Stimulated activated CD8-positive, alpha-beta memory T cell treated with anti-CD3 and anti-CD28 coated beads, Interleukin-4, amount 100 ng/mL, for 1 hour (primary cell): ENCODE results near the gene DOCK4.

ENCODE experiments used
- DNase-seq, 2 donors: peaks; one replicate each; pipeline ENCODE4 v3.0.0-alpha.2; 2020; ENCODE audit warnings: low read depth in 2 of 2, low spot score in 1 of 2

Gene DOCK4

DNA sequence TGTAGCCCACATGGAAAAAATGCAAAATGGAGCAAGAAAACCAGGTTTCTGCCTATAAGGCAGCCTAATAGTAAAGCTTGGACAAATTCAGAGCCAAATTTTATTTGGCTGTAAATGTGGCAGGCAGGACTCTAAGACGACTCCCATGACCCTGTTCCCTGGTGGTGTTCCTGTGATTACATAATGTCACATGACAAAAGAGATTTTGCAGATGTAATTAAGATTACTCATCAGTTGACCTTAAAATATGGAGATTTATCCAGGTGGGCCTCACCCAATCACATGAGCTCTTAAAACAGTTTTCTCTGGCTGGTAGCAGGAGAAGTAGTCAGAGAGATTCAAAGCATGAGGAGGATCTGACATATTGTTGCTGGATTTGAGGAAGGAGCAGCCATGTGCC, 340.8 kb downstream of the DOCK4 start:
- no peak for DNase-seq

DNA sequence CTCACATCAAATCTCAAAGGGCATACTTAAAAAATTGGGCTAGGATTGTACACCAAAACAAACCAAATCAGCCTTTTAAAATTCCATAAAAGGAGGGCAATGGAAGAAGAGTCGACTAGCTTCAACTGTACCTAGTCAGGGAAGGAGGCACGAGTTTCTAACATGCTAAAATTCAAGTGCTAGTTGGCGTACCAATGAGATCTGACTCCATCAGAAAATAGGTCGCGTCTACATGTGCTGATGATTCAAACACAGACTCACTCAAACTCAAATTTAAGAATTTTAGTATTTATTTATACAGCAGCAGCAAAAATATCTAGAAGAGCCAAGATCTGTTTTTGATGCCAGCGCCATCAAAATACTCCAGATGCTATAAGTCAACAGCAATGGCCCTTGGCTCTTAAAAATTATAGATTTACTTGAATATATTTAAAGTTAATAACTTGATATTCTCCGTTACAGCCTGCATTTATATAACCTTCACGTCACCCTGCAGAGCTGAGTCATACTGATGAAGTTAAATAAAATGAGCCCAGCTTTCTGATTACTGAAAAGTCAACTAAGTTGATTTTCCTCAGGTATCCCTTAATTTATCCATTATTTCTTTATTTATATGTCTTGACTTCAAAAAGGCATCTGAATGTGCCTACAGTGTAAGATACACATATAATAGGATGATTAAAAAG, 341.8 kb downstream of the DOCK4 start:
- DNase-seq, result no peak

DNA sequence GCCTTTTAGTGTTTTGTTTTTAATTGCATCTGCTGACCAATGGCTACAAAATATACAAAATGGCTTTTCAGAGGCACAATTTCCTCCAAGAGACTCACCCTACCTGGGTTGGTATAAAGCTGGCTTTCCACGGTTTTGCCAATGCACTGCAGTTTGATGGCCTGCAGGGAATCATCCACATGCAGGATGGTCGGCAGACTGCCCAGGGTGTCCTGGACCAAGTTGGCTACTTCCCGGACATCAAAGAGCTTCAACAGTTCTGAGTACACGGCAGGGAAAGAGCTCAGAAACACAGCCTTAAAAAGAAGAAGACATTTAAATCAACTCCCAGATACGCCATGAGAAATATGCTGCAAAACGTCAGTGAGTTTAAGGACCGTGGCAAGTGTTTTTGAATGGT, 342.9 kb downstream of the DOCK4 start:
- no peak for DNase-seq

DNA sequence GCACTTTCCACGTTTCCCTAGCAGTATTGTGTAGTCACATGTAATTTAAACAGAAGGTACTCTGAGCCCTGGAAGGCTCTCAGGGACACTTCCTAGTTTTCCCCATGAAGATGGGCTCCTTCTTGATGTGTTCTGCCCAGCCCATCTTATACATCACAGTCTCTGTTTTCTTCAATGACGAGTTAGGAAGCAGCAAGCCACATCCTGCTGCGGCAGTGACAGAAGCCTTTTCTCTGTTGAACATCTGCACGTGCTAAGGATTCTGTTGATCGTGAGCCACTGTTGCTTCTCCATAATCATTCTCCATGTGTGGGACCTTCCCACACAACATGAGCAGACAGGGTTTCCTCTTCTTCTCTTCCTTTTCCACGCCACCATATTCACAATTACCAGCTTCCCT, 346.0 kb downstream of the DOCK4 start:
- no peak for DNase-seq

DNA sequence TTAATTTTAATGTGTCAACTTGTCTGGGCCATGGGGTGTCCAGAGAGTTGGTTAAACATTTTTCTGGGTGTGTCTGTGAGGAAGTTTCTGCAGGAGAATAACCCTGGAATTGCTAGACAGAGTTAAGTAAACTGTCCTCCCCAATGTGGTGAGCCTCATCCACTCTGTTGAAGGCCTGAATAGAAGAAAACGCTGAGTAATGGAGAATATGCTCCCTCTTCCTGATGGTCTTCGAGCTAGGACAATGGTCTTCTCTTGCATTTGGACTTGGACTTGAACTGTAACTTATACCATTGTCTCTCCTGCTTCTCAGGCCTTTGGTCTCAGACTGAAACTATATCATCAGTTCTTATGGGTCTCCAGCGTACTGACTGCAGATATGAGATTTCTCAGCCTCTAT, 347.9 kb downstream of the DOCK4 start:
- no peak for DNase-seq

DNA sequence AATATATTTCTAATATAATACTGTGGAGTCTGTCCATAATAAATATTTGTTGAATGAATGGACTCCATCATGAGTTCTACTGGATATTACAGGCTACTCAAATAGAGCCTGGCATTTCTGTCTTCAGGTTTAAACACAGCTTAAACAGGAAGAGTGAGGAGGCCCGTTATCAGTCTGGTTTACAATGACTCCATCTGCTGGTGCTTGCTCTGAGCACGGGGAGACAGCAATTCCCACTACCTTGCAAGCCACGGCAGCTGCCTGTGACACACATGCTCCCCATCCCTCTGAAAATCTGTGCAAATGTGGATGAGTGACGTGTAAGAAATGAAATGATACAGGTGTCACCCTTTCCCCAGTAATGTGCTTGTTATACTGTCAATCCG, 350.4 kb downstream of the DOCK4 start:
- DNase-seq, result no peak

DNA sequence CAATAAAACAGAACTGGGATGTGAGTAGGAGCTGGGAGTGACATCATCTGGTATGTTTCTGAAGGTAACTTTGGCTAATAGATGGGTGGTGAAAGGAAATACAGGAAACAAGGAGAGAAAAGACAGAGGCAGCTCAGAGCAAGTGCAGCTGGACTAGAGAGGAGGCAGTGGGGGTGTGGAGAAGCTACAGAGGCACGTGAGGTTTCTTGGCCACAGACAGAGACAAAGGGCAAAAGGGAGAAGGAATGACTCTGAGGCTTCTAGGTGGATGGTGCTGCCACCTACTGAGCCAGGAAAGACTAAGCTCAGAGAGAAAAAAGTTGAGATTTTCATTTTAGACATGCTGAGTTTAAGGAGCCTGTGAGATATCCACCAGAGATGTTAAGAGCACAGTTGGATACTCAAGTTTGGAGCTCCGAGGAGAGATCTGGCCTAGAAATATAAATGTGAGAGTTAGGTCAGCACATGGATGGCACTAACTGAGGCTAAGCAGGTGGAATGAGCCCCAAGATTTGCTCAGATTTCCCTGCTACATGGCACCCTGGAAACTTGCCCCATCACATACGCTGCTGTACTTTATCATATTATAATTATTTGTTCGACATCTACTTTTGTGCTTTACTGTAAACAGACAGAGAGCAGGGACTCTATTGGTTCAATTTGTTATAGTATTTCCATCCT, 350.9 kb downstream of the DOCK4 start:
- no peak for DNase-seq

DNA sequence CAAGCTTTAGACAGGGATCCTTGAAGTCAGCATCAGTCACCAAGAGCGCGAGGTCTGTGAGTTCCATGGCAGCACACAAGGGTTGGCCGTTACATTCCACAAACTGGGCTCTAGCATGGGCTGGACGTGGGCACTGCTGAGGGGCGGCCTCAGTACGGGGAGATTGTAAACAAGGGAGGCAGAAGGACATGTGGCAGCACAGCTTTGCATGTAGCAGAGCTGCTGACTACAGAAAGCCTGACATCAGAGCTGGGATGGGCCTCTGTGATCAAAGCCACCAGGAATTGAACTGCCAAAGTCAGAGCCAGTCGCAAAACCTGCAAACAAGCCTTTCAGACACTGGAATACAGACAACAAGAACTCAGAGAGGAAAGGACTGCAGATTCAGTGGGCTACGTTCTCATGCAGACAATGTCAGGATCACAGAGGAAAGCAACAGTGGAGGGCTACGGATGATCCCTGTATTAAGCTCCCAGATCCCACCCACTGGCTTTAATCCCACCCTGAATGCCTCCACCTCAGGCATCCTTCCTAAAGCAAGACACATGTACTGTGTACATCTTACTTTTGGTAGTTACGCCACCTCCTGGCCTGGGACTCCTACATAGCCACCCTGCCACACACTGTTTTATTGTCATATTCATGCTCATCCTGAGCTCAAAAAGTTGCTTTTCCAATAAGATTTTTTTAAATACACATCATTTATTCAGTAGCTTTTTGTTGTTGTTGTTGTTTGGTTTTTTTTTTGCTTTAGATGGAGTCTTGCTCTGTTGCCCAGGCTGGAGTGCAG, 352.8 kb downstream of the DOCK4 start:
- no peak for DNase-seq

DNA sequence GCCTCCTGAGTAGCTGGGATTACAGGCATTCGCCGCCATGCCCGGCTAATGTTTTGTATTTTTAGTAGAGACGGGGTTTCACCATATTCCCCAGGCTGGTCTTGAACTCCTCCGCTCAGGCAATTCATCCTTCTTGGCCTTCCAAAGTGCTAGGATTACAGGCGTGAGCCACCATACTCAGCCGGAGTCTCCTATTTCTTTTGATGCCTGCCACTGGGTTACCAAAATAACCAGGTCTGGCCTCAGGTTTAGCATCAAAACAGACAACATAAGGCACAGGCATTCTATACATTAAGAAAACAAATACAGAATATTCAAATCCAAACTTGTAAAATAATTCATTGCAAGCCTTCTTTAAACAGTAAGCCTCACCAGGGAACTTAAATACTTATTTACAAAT, 354.1 kb downstream of the DOCK4 start:
- no peak for DNase-seq

DNA sequence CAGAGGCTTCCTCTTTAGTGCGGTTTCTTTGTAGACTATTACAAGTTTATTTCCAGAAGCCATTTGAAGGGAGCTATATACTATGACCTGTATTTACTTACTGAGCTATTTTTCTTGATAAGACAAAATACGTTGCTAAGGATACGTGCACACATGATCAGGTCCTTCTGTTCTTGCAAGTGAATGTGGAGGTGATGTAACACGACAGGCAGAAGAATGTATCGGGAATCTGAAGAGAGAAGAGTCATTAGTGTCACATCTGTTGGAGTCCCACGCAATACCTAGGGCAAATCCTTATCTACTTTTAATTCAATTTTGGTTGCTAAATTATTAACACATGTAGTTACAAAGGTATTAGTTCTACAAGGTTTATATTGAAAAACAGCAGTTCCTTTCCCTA, 359.3 kb downstream of the DOCK4 start:
- DNase-seq, result no peak

DNA sequence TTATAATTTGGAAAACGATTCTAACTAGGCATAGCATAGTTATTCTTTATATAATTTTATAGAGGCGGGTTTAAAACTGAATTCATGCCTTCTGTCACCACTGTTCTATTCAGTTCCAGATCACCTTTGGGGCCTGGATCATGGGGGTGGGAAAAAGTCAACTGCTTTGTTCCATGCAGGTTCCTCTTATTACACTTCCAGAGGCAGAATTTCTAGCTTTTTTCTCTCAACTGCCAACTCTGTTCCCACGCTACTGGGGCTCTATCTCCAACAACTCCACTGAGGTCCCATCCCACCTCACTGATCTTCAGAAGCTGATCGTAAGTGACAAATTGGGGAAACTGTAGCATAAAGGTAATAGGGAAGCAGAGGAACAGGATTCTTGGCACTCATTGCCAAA, 360.3 kb downstream of the DOCK4 start:
- DNase-seq, result no peak

DNA sequence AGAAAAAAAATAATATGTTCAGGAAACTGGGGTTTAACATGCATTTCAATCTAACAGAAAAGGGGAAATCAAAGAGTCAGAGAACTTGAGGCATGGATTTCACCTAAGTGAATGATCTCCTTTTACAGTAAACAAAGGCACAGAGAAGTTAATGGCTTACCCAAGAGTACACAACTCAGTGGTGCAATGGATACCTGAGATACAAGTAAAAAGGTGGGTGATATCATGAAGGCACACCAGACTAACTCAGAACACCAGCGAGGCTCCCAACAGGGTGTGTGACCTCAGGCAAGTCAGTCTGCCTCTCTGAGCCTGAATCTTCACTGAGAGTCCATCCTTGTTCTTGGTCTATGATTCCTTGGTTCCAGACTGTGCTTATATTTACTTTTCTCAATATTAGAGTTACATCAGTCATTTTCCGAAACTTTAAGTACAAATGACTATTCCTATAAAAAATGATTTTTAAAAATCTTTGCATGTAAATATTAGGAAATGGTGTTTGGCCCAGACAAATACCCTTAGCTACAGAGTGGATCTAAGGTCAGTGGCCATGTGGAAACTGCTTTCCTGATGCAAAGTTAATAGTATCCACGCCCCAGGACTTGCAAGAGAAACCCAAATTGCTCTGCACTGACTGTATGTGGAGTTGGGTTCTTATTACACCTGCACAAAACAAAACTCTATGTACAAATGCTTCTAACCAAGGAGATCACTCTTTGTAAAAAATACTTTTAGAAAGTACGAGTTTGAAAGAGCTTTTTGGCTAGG, 361.1 kb downstream of the DOCK4 start:
- DNase-seq, result no peak

DNA sequence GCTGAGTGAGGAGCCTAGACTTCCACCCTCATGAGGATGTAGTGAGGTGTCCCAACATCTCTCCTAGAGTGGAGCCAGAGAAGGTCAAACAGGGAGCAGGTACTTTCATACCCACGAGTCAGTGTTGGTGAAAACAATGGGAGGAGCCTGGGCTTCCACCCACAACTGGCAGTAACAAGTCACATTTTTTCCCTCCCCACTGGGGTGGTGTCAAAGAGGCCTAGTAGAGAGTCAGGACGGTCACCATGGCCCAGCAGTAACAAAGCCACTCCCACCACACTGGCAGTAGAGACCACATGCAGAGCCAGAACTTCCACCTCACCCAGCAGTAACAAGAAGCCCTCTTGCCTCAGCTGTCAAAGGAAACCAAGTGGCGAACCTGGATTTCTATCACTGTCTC, 363.7 kb downstream of the DOCK4 start:
- DNase-seq, result no peak

DNA sequence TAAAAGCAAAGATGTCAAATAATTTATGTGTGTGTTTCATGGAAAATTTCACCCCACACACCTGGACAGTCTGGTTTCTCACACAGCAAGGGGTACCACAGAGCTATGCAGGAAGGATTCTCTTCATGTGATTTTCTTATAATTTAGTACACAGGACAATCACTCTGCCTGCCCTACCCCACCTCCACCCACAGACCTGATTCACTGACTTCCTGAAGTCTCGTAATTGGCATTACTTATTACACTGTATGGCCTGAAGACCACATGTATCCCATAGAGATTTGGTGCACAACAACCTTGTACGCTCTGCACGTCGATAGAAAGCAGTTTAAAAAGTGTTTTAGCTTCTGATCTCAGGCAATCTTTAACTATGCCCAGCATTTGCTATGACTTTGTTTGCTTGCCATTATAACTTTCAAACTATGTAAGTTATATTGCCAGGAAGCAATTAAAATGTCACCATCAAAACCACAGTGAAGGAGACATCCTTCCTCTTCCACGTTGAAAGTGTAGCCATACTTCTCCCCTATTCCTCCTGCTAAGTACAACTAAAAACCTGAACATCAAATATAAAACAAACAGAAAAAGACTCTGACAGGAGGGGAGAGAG, 364.5 kb downstream of the DOCK4 start:
- DNase-seq, result no peak

DNA sequence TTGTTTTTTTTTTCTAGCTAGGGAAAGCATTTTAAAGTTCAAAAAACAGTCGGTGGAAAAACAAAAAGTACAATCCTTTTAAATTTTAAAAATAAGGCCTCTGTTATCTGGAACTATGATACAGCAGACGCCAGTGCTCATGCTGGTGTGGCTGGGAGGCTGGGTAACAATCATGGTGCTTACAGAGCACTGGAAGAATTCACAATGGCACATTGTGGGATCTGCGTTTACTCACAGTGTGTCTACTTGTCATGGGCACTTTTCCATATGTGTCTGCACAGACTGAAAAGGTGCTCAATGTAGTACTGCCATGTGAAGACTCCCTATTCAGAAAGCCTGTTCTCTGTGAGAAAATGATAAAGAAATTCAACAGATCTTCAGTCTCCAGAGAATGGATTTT, 365.7 kb downstream of the DOCK4 start:
- DNase-seq, result no peak

DNA sequence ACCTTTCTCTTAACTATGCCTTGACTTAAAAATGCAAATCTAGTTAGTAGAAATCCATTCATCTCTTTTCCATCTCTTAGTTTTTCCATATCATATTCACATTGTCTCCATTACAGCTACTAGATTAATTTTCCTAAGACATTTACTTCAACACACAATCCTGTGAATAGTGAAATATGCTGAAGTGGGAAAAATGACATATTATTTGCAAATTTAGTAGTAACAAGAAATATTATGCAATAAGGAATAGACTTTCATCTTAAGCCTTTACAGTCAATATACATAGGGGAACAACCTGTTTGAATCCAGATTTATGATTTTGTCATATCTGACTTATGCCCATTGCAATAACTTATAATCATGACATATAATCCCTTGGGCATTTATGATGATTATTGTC, 366.9 kb downstream of the DOCK4 start:
- no peak for DNase-seq

DNA sequence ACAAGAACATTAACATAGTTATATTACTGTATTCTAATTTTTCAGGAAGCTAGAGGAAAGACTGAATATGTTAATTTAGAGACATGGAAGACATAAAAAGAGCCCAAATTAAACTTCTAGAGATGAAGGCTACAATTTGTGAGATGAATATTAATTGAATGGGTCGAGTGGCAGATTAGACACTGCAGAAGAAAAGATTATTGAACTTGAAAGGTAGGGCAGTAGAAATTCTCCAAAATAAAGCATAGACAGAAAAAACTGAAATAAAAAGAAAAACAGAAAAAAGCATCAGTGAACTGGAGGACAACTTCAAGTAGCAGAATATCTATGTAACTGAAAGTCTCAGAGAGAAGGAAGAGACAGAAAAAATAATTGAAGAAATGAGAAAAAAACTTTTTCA, 369.6 kb downstream of the DOCK4 start:
- no peak for DNase-seq

DNA sequence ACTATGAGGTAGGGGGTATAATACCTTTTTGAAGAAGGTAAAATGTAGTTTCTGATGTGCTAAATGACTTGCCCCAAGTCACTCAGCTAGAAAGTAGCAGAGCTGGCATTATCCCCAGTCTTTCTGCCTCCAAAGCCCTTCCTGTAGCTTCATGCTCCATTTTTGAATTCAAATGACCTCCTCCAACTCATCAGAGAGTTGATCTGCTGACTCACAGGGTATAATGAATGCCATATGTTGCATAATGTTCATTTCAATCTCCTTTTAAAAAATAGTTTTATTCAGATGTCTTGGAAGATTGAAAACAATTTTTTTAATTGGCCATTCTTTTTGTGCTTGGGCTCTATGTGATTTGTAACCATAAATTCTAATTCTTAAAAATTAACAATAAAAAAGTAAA, 371.1 kb downstream of the DOCK4 start:
- DNase-seq, result no peak

DNA sequence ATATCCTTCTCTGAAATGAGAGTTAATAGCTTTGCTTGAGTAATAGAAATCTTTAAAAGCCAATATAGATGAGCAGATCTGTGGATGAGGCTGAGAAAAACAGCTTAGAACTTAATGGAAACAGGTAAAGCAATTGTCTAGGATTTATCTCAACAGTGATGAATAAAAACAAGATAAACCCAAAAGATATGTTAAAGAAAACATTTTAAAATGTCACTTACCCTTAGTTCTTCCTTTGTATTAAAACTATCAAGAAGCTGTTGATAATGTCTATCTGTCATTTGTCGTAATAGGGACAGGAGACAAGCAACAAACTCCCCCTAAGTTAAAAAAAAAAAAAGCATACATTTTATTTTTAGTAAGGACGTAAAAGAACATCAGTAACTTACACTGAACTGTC, 371.8 kb downstream of the DOCK4 start:
- DNase-seq, result no peak

DNA sequence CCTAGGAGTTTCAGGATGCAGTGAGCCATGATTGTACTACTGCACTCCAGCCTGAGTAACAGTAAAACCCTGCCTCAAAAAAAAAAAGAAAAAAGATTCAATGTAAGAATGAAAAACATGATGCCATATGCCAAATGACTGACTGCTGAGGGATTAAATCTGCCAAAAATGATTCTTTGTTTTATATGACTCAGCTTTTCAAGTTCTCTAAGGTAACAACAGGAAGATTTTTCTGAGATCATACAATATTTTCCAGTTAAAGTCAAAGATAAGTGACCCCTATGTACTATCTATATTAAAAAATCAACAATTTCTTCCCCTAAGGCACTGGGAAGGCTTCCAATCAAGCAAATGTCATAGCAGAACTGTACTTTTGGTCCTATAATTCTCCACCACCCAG, 372.7 kb downstream of the DOCK4 start:
- no peak for DNase-seq

DNA sequence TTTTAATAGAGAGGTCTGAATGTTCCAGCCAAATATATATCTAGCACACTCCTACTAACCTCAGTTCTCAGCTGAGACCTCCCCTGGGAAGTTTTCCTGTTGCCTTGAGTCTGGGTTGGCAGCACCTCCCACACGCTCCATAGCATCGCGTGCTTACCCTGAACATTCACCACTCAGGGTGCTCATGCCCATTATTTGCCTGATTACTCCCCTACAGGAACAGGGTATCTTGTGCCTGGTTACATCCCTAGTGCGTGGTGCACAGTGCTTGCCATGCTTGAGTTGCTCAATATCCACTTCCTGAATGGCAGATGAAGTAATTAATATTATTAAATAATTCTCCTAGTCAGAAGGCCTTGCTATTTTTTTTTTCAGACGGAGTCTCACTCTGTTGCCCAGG, 374.0 kb downstream of the DOCK4 start:
- DNase-seq, result no peak
